ENCODE results near the gene IRF9.
"Not testable (repeated sequence)": the region's sequence is repeated elsewhere in the genome, so short reads cannot be mapped to it uniquely, and the experiment has no call there.

The IRF9 gene

GRCh38 chr14:24188251-24189058 is 27.4 kb downstream of the IRF9 start, which contains the start of gene IPO4:
Gene IPO4 (minus strand): TSS chr14:24188816. CDS start chr14:24188787, 29 bp downstream.
- peak; percentile 94 for DNase-seq (ENCODE audit: low read depth)
- H3K4me3 ChIP-seq (ENCODE audit: low read depth, low read length) = peak within 1 kb of the TSS; percentile 83

DNA sequence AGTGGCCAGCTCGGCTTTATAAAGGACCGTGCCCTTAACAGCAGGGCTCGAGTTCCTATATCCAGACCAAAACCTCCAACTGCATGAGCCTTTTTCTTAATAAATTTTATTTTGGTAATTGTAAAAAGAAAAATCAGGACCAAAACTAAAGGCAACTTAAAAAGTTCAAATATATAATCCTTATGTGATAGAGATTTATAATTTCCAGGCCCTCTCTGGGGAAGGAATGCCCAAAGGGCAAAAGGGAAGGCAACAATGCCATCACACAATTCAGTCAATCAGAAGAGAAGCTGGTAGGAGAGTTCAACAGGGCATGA is 28.0 kb downstream of the IRF9 start:
- H3K4me3 ChIP-seq (ENCODE audit: low read depth, low read length) = peak overlapping the region; percentile 83

DNA sequence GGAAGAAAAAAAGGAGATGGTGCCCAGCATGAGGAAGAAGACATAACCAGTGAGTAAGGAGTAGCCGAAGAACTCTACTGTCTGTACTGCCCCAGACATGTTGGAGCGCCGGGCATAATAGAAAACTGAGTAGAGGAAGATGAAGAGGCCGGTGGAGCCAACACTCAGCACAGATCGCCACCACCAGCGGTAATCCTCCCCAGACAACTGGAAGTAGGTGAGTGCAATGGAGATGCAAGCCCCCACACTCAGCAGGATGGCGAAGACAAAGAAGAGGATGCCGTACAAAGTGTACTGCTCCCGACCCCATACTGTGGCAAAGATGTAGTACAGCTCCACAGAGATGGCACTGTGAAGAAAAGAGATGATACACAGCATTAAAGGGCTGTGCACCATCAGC is 28.4 kb downstream of the IRF9 start:
- no peak overlapping the region for H3K4me3 ChIP-seq (ENCODE audit: low read depth, low read length)
- DNase-seq (ENCODE audit: low read depth) = no peak

More for the DNA sequence above, 28.0 kb downstream of the IRF9 start:
- no peak for DNase-seq (ENCODE audit: low read depth)

DNA sequence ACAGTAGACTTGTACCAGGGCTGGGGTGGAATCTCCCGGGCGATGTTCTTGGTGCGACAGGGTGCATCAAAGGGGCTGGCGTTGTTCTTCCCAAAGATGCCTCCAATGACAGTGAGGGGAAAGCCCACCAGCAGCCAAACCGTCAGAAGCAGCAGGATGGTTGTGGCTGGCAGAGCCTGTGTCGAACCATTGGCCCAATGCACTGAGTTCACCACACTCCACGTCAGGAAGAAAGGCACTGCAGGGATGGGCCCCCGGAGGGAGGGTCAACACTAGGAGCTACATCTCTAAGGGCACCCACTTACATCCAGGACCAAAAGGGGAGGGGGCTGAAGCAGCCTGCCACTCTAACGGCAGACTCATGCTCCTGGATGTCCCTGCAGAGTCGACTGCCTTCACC is 29.4 kb downstream of the IRF9 start:
- no peak for DNase-seq (ENCODE audit: low read depth)

GRCh38 chr14:24192933-24193332 is 31.9 kb downstream of the IRF9 start:
- no peak for DNase-seq (ENCODE audit: low read depth)
- H3K4me3 ChIP-seq (ENCODE audit: low read depth, low read length) = no peak overlapping the region

More for the DNA sequence above, 29.4 kb downstream of the IRF9 start:
- no peak overlapping the region for H3K4me3 ChIP-seq (ENCODE audit: low read depth, low read length)

- DNase-seq (ENCODE audit: low read depth) = no peak
- H3K4me3 ChIP-seq (ENCODE audit: low read depth, low read length) = peak overlapping the region; percentile 89
These were observed 33.3 kb downstream of the IRF9 start for GRCh38 chr14:24194186-24194872.

- H3K4me3 ChIP-seq (ENCODE audit: low read depth, low read length) = peak overlapping the region; percentile 89
- DNase-seq (ENCODE audit: low read depth) = no peak
These were observed 33.8 kb downstream of the IRF9 start for GRCh38 chr14:24194873-24195185.

DNA sequence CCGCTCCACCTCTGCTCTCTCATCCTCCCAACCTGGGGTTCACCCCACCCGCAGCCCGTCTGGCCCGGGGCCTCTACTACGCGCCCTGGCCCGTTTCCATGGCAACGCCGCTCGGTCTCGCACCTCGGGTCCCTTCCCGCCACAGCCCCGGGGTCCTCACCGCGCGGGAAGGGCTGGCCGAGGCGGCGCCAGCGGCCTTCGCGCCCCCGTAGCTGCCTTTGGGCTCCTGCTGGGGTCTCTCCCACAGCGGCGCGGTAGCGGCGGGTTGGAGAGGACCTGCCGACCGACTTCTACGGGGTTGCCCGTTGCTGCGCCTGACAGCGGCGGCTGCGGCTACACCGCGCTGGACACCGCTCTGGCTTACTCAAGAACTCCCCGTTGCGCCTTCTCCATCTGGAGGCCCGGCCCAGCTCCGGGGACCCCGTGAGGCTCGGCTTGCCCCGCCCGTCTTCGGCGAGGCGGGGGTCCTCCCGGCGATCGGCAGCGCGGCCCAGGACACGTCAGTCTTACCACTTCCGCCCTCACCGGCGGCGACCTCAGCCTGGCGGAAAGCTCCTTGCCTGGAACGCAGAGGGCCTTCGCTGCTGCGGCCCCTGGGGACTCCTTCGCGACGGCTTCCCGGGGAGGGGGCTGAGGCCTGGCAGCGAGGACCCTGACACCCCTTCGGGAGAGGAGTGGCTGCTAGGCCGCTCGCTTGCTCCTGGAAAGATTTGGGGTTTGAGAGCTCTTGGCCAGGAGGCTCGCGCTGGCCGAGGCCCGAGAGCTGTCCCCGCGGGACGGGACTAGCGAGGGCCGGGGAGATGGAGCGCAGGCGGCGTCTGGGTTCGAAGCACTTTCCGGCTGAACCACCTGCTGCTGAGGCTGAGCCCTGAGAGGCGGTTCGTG is 34.4 kb downstream of the IRF9 start, which contains the start of gene TM9SF1:
Gene TM9SF1 (minus strand): TSS at position 256 of the 885 bp plus-strand sequence. CDS start 422 bp downstream, outside the sequence.
- H3K4me3 ChIP-seq (ENCODE audit: low read depth, low read length) = peak within 1 kb of the TSS; percentile 89
- peak; percentile 68 for DNase-seq (ENCODE audit: low read depth)

GRCh38 chr14:24196071-24197055 is 35.3 kb downstream of the IRF9 start:
- H3K4me3 ChIP-seq (ENCODE audit: low read depth, low read length) = peak overlapping the region; percentile 89
- DNase-seq (ENCODE audit: low read depth) = no peak

- no peak overlapping the region for H3K4me3 ChIP-seq (ENCODE audit: low read depth, low read length)
- no peak for DNase-seq (ENCODE audit: low read depth)
These were observed 36.0 kb downstream of the IRF9 start for GRCh38 chr14:24197056-24197450.

GRCh38 chr14:24198814-24199524 is 37.9 kb downstream of the IRF9 start:
- no peak for DNase-seq (ENCODE audit: low read depth)
- no peak overlapping the region for H3K4me3 ChIP-seq (ENCODE audit: low read depth, low read length)

- not testable (repeated sequence) for H3K4me3 ChIP-seq (ENCODE audit: low read depth, low read length); DNase-seq (ENCODE audit: low read depth)
These were observed 41.5 kb downstream of the IRF9 start for GRCh38 chr14:24202538-24202937.

GRCh38 chr14:24203249-24203886 is 42.3 kb downstream of the IRF9 start:
- DNase-seq (ENCODE audit: low read depth); H3K4me3 ChIP-seq (ENCODE audit: low read depth, low read length): not testable (repeated sequence)

DNA sequence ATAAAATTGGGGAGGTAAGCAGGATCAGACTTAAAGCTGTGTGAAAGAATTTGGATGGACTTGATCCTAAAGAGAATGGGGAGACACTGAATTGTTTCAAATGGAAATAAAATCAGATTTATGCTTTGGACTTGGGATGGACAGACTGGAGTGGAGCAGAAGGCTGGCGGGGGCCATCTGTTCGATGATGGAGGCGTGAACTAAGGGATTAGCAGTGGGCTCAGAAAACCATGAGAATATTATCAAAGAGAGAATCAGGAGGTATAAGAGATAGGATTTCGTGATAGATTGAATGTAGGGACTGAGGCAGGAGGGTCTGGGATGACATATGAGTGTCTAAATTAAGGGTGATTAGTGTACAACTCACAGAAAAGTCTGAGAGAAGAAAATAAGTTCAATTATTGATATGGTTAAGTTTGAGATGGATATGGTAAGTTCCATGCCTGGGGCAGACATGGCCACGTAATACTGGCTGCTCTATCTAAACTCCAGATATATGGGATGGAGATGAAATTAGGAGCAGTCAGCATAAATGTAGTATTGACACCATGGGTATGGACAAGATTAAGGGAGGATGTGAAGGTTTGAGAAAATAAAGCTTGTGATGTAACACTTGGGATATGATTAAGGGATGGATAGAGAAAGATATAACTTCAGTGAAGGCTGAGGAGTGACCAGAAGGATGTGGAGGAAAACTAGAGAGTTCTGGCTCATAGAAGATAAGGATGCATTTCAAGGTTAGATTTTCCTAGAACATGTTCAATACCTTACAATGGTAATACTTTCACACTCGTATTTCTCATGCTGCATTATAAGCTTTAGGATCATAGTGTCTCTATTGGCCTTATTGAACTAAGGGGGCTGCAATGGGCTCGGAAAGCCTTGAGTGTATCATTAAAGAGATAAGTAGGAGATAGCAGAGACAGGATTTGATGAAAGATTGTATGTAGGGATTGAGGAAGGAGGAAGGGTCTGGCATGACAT is 43.4 kb downstream of the IRF9 start:
- H3K4me3 ChIP-seq (ENCODE audit: low read depth, low read length) = no peak overlapping the region
- no peak for DNase-seq (ENCODE audit: low read depth)

- no peak for DNase-seq (ENCODE audit: low read depth)
These were observed 45.4 kb downstream of the IRF9 start for GRCh38 chr14:24206260-24207103.

DNA sequence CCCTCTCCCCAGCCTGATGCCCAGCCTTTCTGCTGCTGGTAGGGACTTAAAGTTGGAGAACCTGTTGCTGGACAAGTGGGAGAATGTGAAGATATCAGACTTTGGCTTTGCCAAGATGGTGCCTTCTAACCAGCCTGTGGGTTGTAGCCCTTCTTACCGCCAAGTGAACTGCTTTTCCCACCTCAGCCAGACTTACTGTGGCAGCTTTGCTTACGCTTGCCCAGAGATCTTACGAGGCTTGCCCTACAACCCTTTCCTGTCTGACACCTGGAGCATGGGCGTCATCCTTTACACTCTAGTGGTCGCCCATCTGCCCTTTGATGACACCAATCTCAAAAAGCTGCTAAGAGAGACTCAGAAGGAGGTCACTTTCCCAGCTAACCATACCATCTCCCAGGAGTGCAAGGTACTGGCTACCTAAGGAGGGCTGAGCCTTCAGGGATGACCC is 46.1 kb downstream of the IRF9 start:
- DNase-seq (ENCODE audit: low read depth) = no peak
- H3K4me3 ChIP-seq (ENCODE audit: low read depth, low read length) = no peak overlapping the region

More at GRCh38 chr14:24206260-24207103, 45.4 kb downstream of the IRF9 start:
- H3K4me3 ChIP-seq (ENCODE audit: low read depth, low read length) = no peak overlapping the region
